HUES48 (cell line): ENCODE measurements around the gene SF3A2.
A peak's percentile ranks its signal among the peaks of the same experiment; 100 is the strongest.

Experiments used
- H3K27ac ChIP-seq: one replicate; pipeline ENCODE4 v1.7.0; 2013; ENCODE audit warnings: low read depth, low read length, inconsistent platforms
- H3K27me3 ChIP-seq: 2 replicates; pipeline ENCODE4 v1.6.1; 2013; ENCODE audit warnings: mild to moderate bottlenecking, low read length; ENCODE audit not compliant: control insufficient read depth, insufficient read depth
- H3K36me3 ChIP-seq: 2 replicates; pipeline ENCODE4 v1.6.1; 2013; ENCODE audit warnings: low read length; ENCODE audit not compliant: control insufficient read depth, insufficient read depth
- H3K4me1 ChIP-seq: 2 replicates; pipeline ENCODE4 v1.6.1; 2013; ENCODE audit warnings: mild to moderate bottlenecking, low read length; ENCODE audit not compliant: control insufficient read depth, insufficient read depth
- H3K4me3 ChIP-seq: 2 replicates; pipeline ENCODE4 v1.5.1; 2013; ENCODE audit warnings: mild to moderate bottlenecking, low read depth, low read length
- H3K9ac ChIP-seq: 2 replicates; pipeline ENCODE4 v1.6.1; 2013; ENCODE audit warnings: mild to moderate bottlenecking, low read depth, low read length, moderate library complexity
- H3K9me3 ChIP-seq: 2 replicates; pipeline ENCODE4 v1.6.1; 2013; ENCODE audit warnings: low read length; ENCODE audit not compliant: control insufficient read depth, insufficient read depth

The SF3A2 gene, protein sequence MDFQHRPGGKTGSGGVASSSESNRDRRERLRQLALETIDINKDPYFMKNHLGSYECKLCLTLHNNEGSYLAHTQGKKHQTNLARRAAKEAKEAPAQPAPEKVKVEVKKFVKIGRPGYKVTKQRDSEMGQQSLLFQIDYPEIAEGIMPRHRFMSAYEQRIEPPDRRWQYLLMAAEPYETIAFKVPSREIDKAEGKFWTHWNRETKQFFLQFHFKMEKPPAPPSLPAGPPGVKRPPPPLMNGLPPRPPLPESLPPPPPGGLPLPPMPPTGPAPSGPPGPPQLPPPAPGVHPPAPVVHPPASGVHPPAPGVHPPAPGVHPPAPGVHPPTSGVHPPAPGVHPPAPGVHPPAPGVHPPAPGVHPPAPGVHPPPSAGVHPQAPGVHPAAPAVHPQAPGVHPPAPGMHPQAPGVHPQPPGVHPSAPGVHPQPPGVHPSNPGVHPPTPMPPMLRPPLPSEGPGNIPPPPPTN

DNA sequence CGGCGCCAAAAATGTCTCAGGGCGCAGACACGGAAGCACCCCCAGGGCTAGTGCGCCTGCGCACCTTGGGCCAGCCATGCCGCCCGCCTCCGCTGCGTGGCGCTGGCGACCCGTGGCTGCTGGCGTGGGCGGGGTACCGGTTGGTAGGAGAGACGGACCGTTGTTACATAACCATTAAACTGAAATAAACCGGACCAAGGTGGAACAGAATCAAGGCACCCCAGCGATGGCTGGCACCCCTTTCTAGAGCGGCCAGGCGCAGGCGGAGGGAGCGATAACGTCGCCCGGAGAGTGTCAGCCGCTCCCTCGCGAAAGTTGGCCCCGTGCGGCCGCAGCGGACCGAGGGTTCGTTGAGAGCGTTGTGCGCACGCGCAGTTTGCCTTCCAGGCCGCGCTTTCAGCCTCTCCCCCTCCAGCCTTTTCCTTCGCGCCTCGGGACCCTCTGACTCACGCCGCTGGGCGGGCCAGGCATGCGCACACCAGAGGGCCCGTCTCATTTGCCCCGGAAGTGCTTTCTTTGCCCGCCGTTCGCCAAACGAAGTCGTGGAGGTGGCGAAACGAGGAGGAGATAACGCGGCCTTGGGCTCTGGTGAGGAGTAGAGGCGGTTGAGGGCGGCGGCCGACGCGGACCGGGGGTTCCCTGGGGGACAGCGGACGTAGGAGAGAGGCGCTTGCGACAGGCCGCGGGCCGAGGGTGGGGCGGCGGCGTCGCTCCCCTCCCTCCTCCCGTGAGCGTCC lies at the start of gene SF3A2, which contains the start of gene PLEKHJ1:
Gene SF3A2, plus strand, starts transcription at position 511 of the 737 bp plus-strand sequence. CDS start 6,595 bp downstream, outside the sequence.
Gene PLEKHJ1, minus strand, starts transcription at position 16 of the 737 bp plus-strand sequence. CDS start 81 bp downstream, outside the sequence.
- Histone ChIP-seq H3K9me3 (no peaks in the 10 kb centered on the region), H3K27ac (peak within 1 kb of the TSS; percentile 98), H3K36me3 (peaks cover 35% of the 10 kb centered on the region), H3K4me1 (peaks cover 35% of the 10 kb centered on the region), H3K9ac (peak within 1 kb of the TSS; percentile 97), H3K4me3 (peak within 1 kb of the TSS; percentile 94), H3K27me3 (no peaks in the 10 kb centered on the region)

DNA sequence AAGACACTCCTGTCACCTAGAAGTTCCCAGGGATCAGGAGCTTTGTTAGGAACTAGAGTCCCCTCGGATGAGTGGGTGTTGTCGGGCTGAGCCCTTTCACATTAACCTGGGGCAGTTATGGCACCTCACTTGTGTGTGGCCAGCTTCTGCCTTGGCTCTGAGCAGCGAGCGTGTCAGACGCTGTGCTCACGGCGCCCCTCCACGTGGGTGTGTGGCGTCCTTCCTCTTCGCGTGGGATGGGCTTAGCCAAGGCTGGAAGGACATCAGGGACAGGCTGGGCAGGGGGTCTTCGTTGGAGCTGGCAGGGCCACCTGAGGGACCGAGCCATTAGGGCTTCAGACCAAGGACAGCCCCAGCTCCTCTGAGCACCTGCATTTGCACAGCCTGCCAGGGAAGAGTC lies 49.5 kb upstream of the SF3A2 start:
- Histone ChIP-seq H3K36me3 (peaks cover 48% of the 10 kb centered on the region), H3K27ac (no peak overlapping the region)

DNA sequence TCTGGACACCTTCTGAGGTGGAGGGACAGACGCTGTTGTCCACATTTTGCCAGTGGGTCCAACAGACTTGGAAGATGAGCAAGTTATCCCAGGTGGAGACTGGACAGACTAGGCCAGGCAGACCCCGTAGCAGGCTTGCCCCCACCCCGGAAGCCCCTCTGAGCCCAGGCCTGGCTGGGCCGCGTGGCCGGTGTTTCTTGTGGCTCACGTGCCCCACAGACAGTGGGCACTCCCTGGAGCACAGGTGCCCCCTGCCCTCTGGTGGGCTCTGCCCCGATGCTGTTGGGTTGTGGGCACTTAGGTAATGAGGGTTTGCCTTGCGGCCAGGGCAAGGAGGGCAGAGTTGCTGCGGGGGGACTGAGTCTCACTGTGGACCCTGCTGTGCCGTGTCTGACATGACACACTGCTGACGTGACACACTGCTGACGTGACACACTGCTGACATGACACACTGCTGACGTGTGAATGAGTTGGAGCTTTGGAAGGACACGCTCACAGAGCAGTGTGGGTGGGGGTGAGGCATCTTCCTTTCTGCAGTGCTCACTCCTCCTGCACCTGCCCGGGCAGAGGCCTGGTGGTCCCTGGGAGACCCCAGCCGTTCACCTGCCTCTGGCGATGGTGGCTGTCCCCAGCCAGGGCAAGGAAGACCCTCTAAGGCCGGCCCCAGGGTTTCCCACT lies 47.8 kb upstream of the SF3A2 start:
- Histone ChIP-seq H3K4me1 (no peaks in the 10 kb centered on the region), H3K27ac (no peak overlapping the region), H3K4me3 (no peak overlapping the region), H3K9me3 (no peaks in the 10 kb centered on the region), H3K27me3 (no peaks in the 10 kb centered on the region), H3K36me3 (peaks cover 64% of the 10 kb centered on the region), H3K9ac (no peak overlapping the region)

More for the DNA sequence above, 49.5 kb upstream of the SF3A2 start:
- no peak overlapping the region for H3K9ac ChIP-seq
- H3K27me3 ChIP-seq: no peaks in the 10 kb centered on the region
- H3K9me3 ChIP-seq: no peaks in the 10 kb centered on the region
- H3K4me3 ChIP-seq: no peak overlapping the region
- no peaks in the 10 kb centered on the region for H3K4me1 ChIP-seq

DNA sequence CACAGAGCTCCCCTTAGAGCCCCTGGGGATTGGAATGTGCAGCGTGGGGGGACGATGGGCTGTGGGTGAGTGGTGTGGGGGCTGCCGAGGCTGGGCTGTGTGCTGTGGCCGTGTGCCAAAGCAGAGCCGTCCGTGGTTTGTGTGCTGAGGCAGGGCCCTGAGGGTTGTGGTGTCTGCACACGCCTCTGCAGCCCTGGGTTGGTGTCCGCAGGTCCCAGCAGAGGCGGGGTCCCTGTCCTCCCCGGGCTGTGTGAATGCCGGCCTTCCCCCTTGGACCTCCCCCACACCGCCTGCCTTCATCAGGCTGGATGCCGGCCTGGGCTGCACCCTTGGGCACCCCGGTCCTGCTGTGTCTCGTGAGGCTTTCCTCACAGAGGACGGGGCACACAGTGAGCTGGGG lies 46.7 kb upstream of the SF3A2 start:
- H3K36me3 ChIP-seq: peaks cover 71% of the 10 kb centered on the region

DNA sequence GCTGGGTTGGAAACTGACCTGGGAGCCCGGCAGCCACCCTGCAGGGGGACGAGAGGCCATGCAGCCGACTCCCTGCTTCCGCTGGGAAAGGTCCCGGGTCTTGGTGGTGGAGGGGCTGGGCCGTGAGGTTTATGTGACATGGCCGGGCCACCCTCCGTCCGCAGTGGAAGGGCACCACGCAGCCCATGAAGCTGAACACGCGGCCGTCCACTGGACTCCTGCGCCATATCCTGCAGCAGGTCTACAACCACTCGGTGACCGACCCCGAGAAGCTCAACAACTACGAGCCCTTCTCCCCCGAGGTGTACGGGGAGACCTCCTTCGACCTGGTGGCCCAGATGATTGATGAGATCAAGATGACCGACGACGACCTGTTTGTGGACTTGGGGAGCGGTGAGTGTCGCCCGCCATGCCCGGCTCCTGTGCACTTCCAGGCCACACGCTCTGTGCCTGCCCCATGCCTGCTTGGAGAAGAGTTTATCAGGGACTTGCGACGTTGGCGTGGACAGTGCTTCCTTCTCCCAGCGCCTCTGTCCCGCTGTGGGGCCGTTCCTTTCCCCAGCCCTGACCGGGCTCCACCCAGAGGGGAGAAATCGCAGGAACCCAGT lies 45.7 kb upstream of the SF3A2 start:
- H3K4me3 ChIP-seq: no peak overlapping the region
- peaks cover 77% of the 10 kb centered on the region for H3K36me3 ChIP-seq
- H3K27me3 ChIP-seq: no peaks in the 10 kb centered on the region
- H3K9ac ChIP-seq: no peak overlapping the region
- H3K4me1 ChIP-seq: no peaks in the 10 kb centered on the region
- H3K9me3 ChIP-seq: no peaks in the 10 kb centered on the region
- no peak overlapping the region for H3K27ac ChIP-seq

More for the DNA sequence above, 46.7 kb upstream of the SF3A2 start:
- H3K9me3 ChIP-seq: no peaks in the 10 kb centered on the region
- H3K27ac ChIP-seq: no peak overlapping the region
- no peak overlapping the region for H3K9ac ChIP-seq
- H3K4me1 ChIP-seq: no peaks in the 10 kb centered on the region
- no peak overlapping the region for H3K4me3 ChIP-seq
- no peaks in the 10 kb centered on the region for H3K27me3 ChIP-seq

DNA sequence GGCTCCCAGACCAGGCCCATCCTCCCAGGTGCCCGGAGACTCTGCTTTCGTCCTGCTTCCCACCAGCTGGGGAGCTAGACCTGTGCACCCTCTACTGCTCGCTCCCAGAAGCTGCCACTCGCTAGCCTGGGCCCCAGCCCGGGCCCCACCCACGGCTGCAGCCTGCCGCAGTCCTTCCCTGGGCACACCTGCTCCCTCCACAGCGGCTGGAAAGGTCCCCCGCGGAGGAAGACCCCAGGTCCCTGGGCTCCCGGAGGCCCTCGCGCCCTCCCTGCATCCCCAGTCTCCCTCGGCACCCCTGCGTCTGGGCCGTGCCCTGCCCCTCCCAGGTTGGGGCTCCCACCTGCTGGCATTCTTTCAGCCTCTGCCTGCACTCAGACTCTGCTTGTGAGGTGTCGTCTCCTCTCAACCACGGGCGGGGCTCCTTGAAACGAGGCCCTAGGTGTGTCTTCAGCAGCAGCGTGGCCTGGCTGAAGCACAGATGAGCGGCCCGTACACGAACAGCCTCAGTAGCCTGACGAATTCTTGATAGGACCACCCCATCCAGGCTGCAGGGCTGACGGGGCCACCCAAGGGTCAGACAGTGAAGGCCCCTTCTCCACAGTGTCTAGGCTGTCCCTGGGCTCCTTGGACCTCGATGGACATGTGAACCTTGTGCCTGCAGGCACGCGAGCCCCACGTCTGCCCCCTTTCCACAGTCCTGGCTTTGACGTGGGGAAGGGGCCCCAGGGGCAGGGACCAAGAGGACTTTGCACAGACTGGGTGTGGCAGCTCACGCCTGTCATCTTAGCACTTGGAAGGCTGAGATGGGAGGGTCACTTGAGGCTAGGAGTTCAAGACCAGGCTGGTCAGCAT lies 44.9 kb upstream of the SF3A2 start:
- Histone ChIP-seq H3K27me3 (no peaks in the 10 kb centered on the region), H3K36me3 (peaks cover 76% of the 10 kb centered on the region), H3K9me3 (no peaks in the 10 kb centered on the region), H3K4me1 (no peaks in the 10 kb centered on the region), H3K9ac (no peak overlapping the region), H3K27ac (no peak overlapping the region), H3K4me3 (no peak overlapping the region)

DNA sequence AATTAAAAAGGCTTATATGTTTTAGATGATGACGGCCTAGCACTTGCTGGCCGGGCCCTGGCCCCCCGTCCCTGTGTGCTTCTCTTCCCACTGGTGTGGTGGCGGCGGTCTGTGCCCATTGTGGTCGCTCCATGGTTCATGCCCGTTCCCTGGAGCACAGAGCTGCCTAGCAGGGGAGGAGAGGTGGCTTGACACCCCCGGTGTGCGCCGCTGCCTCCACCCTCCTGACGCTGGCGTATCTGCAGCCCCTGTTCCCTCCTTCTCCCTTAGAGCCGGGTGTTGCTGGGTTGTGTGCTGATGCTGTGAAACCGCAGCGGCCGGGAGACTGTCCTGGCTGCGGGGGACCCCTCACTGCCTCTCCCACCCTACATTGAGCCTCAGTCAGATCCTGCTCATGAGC lies 43.8 kb upstream of the SF3A2 start:
- peaks cover 72% of the 10 kb centered on the region for H3K36me3 ChIP-seq
- H3K9me3 ChIP-seq: no peaks in the 10 kb centered on the region
- H3K27me3 ChIP-seq: no peaks in the 10 kb centered on the region
- no peak overlapping the region for H3K27ac ChIP-seq
- no peaks in the 10 kb centered on the region for H3K4me1 ChIP-seq
- H3K9ac ChIP-seq: no peak overlapping the region
- no peak overlapping the region for H3K4me3 ChIP-seq

DNA sequence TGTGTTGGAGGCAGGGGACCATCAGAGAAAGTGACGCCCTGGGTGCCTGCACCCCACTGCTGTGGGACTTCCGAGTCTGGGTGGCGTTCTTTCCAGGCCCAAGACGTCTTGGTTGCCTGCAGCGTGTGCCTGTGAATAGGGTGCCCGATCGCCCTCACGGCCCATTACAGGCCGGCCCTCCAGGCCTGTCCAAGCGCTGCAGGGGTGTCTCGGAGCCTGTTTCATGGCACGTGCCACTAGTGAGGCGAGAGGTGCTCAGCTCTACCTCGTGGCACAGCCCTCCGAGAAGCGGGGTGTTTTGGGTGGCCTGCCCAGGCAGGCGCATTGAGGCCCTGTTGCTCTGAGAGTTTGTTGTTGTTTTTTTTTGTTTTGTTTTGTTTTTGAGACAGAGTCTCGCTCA lies 42.8 kb upstream of the SF3A2 start:
- Histone ChIP-seq H3K27me3 (no peaks in the 10 kb centered on the region), H3K36me3 (peaks cover 67% of the 10 kb centered on the region), H3K9me3 (no peaks in the 10 kb centered on the region), H3K4me1 (no peaks in the 10 kb centered on the region), H3K27ac (no peak overlapping the region), H3K4me3 (no peak overlapping the region), H3K9ac (no peak overlapping the region)

DNA sequence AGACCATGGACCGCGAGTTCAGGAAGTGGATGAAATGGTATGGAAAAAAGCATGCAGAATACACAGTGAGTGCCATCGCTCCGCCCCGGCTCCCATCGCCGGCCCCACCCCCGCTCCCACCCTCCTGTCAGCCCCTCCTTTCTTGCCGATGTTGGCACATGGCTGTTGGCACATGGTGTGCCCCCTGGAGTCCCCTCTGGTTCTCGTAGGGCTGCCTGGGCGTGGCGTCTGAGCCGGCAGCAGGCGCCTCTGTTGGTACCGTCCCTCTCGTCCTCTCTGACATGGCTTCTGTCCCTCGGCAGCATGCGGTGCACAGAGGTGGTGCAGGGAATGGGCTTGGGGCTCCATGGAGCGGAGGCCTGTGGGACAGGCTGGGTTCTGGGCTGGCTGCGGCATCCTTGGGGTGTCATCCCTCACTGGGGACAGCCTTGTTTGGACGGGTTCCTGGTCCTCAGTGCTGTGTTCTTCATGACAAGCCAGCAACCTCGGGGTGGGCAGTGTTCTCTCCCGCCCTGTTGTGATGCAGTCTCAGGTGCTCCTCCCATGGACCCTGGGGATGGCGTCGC lies 42.0 kb upstream of the SF3A2 start:
- no peaks in the 10 kb centered on the region for H3K9me3 ChIP-seq
- no peak overlapping the region for H3K9ac ChIP-seq
- peaks cover 60% of the 10 kb centered on the region for H3K36me3 ChIP-seq
- no peak overlapping the region for H3K4me3 ChIP-seq
- H3K4me1 ChIP-seq: no peaks in the 10 kb centered on the region
- no peaks in the 10 kb centered on the region for H3K27me3 ChIP-seq
- no peak overlapping the region for H3K27ac ChIP-seq

DNA sequence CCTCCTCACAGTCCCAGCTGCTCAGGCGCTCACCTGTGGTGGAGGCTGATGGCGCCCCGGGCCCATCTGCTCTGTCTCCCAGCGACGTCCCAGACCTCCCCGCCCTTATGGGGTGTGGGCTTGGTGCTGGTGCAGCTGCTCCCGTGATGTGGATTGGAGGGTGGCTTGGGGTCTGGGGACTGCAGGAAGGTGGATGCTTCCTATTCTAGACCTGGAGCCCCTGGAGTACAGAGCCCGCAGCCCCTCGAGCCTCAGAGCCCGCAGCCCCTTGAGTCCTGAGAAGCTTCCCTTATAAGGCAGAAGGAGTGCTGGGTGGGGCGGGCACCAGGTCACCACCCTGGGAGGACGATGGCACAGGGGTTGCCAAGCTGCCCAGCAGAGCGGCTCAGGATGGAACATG lies 41.3 kb upstream of the SF3A2 start:
- Histone ChIP-seq H3K4me1 (no peaks in the 10 kb centered on the region), H3K9me3 (no peaks in the 10 kb centered on the region), H3K27me3 (no peaks in the 10 kb centered on the region), H3K36me3 (peaks cover 58% of the 10 kb centered on the region), H3K9ac (no peak overlapping the region), H3K4me3 (no peak overlapping the region), H3K27ac (no peak overlapping the region)
